H1 (cell line): ENCODE measurements around the gene KCTD20. TPM values are rescaled to one million over a fixed set of nuclear protein-coding genes. Genes with fewer than 3 reads are reported as not detected.

Source experiments
- BCL11A ChIP-seq, 2 experiments: IDR thresholded peaks; one replicate each; pipeline ENCODE4 v1.6.1; 2011; ENCODE audit warnings: low read depth in 2 of 2, low read length in 2 of 2, mild to moderate bottlenecking in 2 of 2
- HDAC2 ChIP-seq, 2 experiments: fragments of 300-600 bp in 1 of 2; sonication (generic) in 1 of 2; IDR thresholded peaks; 2 replicates each; pipeline ENCODE4 v1.6.1; 2011 to 2012; ENCODE audit warnings: low read depth in 2 of 2, low read length in 2 of 2, mild to moderate bottlenecking in 2 of 2, moderate library complexity in 2 of 2, borderline replicate concordance in 1 of 2, inconsistent platforms in 1 of 2
- HDAC6 ChIP-seq: IDR thresholded peaks from one replicate; pipeline ENCODE4 v1.7.1; 2012; ENCODE audit warnings: low read depth, mild to moderate bottlenecking, inconsistent platforms, low read length, moderate library complexity
- JUND ChIP-seq: IDR thresholded peaks from 2 replicates; pipeline ENCODE4 v1.6.1; 2011; ENCODE audit warnings: mild to moderate bottlenecking, improper control_type of control experiment, low read length
- TAF7 ChIP-seq: optimal IDR thresholded peaks from 2 replicates; pipeline ENCODE3; 2011; ENCODE audit warnings: low read depth, mild to moderate bottlenecking, inconsistent platforms, low read length, moderate library complexity, borderline replicate concordance
- polyA plus RNA-seq, 7 experiments: library from polyadenylated mRNA; depleted of rRNA in 3 of 7; stranded (reverse) in 5 of 7; unstranded in 2 of 7; fragments of >200 nt in 5 of 7; fragments of 200-250 nt in 2 of 7; gene quantifications; 1 replicate in 5 of 7; 2 replicates in 1 of 7; 4 replicates in 1 of 7; pipeline versions ENCODE4 v1.2.1 to v1.2.3, GENCODE V29; 2011 to 2013; ENCODE audit warnings: missing spikeins in 2 of 7, mixed read lengths in 2 of 7
- total RNA-seq: library from RNA; stranded (reverse); fragmentation: NEBNext Ultra II Directional; extraction: Animal tissue kit (Norgen Biotek cat#: 25700); gene quantifications from 2 replicates; pipeline ENCODE4 v1.2.1, GENCODE V29; 2021

The KCTD20 gene
- total and polyA plus RNA-seq, 2 of the 8 experiments (the other 6 are each of a cell fraction or from before 2014, with no cell fraction given), result 10.1 to 26.2 TPM

- TF ChIP-seq BCL11A (IDR thresholded peaks at IDR 0.05; ENCODE audit: low read depth in 2 of 2, low read length in 2 of 2) (no peak), HDAC2 (IDR thresholded peaks at IDR 0.05; ENCODE audit: borderline replicate concordance in 1 of 2, low read depth in 2 of 2, low read length in 2 of 2) (no peak), JUND (no peak), TAF7 (no peak), HDAC6 (no peak)
Observed at GRCh38 chr6:36492621-36493020, 49.8 kb downstream of the KCTD20 start (continued).
